Adrenal gland (tissue), 12 donors: Measurements from ENCODE around the gene CDC6. TPM values are rescaled to one million over a fixed set of nuclear protein-coding genes. Genes with fewer than 3 reads are reported as not detected.

Experiments
- DNase-seq, 7 donors: peaks; one replicate each; pipeline ENCODE4 v3.0.0-alpha.2; 2019 to 2020
- H3K27ac ChIP-seq, 5 donors: fragments of 200-600 bp; sonication (generic) in 4 of 5; 1 replicate in 3 of 5; 2 replicates in 2 of 5; pipeline versions ENCODE4 v1.5.1 to v1.8.0; 2016 to 2020; ENCODE audit warnings: mild to moderate bottlenecking in 1 of 5
- H3K27me3 ChIP-seq: fragments of 200-600 bp; 2 replicates; pipeline ENCODE4 v1.8.0; 2021
- H3K36me3 ChIP-seq, 2 donors: fragments of 200-600 bp; replicated peaks in 1 of 2; 1 replicate in 1 of 2; 2 replicates in 1 of 2; pipeline versions ENCODE4 v1.5.1 to v1.8.0; 2018 to 2022
- H3K4me1 ChIP-seq, 2 donors: fragments of 200-600 bp; replicated peaks in 1 of 2; 1 replicate in 1 of 2; 2 replicates in 1 of 2; pipeline versions ENCODE4 v1.5.1 to v1.8.0; 2018 to 2021
- H3K4me3 ChIP-seq, 4 donors: fragments of 200-600 bp; sonication (generic) in 3 of 4; one replicate each; pipeline ENCODE4 v1.5.1; 2016 to 2018
- H3K9me3 ChIP-seq, 3 donors: fragments of 200-600 bp; sonication (generic) in 1 of 3; replicated peaks in 1 of 3; 1 replicate in 2 of 3; 2 replicates in 1 of 3; pipeline versions ENCODE4 v1.5.1 to v1.8.0; 2016 to 2021
- POLR2A ChIP-seq, 2 donors: fragments of 450-650 bp; IDR thresholded peaks; one replicate each; pipeline ENCODE4 v1.6.1; 2017; ENCODE audit warnings: antibody characterized with exemption in 2 of 2, mild to moderate bottlenecking in 2 of 2, moderate library complexity in 1 of 2
- WGBS, 4 donors: extraction: QIAGEN DNeasy Blood & Tissue Kit in 2 of 4; methylation state at CpG; one replicate each; pipeline versions ENCODE4 v1.1.5 to v1.1.7; 2013 to 2017; 5-methylcytosine and 5-hydroxymethylcytosine counted together
- intact Hi-C, 2 donors: fragments of 100-400 bp; cut with DNase I; formaldehyde crosslinking; loops; one replicate each; pipeline versions ENCODE4 v1.14.1 to v1.15.0; 2022 to 2023
- polyA plus RNA-seq, 3 donors: library from polyadenylated mRNA; stranded (reverse); fragments of 200-250 nt in 2 of 3; fragments of 350-450 nt in 1 of 3; fragmentation: Illumina TruSeq in 1 of 3; extraction: RNeasy Lipid Tissue Mini Kit (QIAGEN cat#74804) in 1 of 3; gene quantifications; one replicate each; pipeline ENCODE4 v1.2.3, GENCODE V29; 2013 to 2014
- total RNA-seq, 9 donors: library from RNA; depleted of rRNA in 4 of 9; stranded (reverse); fragments of >200 nt in 4 of 9; fragments of 120-200 nt in 1 of 9; fragmentation: NEBNext Ultra II Directional in 1 of 9; extraction: Animal tissue kit (Norgen Biotek cat#: 25700) in 1 of 9; gene quantifications; one replicate each; pipeline versions ENCODE4 v1.1.0 to v1.2.4, GENCODE V29; 2013 to 2023
- TF ChIP-seq, protein P1 (sequence below), 6 experiments: fragments of 450-650 bp in 4 of 6; fragments of 200-600 bp in 2 of 6; sonication (generic) in 1 of 6; IDR thresholded peaks; 1 replicate in 5 of 6; 2 replicates in 1 of 6; pipeline versions ENCODE4 v1.5.1 to v1.8.0; 2016 to 2021; ENCODE audit warnings: antibody characterized with exemption in 6 of 6, mild to moderate bottlenecking in 2 of 6, moderate library complexity in 1 of 6
- donor health status: healthy with polysubstance abuse.
- donor health status: Bipolar disorder and iron deficiency.
- donor health status: DM: yes; HTN: yes; CAD: no.
- donor health status: DM: no; HTN: no; CAD: no.
- donor health status: DM: no; HTN: no; CAD: no.
- donor health status: DM: yes; HTN: yes; CAD: no.

Gene CDC6
- total and polyA plus RNA-seq, 12 donors, result 0.69 to 31.3 (median 2.5) TPM

- Histone ChIP-seq H3K27me3 (no peaks in the 10 kb centered on the region), H3K36me3 (no peaks in the 10 kb centered on the region), H3K9me3 (no peaks in the 10 kb centered on the region), H3K4me3 (peak overlapping the region in 1 of 4 donors; percentile 37), H3K4me1 (peaks cover 57 to 93% of the 10 kb centered on the region in 2 donors), H3K27ac (peak overlapping the region in 3 of 5 donors; percentile 25 to 90 (median 84))
- TF ChIP-seq, protein P1, sequence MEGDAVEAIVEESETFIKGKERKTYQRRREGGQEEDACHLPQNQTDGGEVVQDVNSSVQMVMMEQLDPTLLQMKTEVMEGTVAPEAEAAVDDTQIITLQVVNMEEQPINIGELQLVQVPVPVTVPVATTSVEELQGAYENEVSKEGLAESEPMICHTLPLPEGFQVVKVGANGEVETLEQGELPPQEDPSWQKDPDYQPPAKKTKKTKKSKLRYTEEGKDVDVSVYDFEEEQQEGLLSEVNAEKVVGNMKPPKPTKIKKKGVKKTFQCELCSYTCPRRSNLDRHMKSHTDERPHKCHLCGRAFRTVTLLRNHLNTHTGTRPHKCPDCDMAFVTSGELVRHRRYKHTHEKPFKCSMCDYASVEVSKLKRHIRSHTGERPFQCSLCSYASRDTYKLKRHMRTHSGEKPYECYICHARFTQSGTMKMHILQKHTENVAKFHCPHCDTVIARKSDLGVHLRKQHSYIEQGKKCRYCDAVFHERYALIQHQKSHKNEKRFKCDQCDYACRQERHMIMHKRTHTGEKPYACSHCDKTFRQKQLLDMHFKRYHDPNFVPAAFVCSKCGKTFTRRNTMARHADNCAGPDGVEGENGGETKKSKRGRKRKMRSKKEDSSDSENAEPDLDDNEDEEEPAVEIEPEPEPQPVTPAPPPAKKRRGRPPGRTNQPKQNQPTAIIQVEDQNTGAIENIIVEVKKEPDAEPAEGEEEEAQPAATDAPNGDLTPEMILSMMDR (IDR thresholded peaks at IDR 0.05), result no peak
- TF ChIP-seq POLR2A (IDR thresholded peaks at IDR 0.05), result peak; percentile 9 to 14
- WGBS, 4 donors, result 28 to 47% (median 38%) methylated on average over 11 to 38 of the region's 38 CpGs
- intact Hi-C loops, result no loop called here
- DNase-seq, result peak in 6 of 7 donors; percentile 49 to 80 (median 64)
Observed at GRCh38 chr17:40316571-40317344, 29.1 kb downstream of the CDC6 start.

DNA sequence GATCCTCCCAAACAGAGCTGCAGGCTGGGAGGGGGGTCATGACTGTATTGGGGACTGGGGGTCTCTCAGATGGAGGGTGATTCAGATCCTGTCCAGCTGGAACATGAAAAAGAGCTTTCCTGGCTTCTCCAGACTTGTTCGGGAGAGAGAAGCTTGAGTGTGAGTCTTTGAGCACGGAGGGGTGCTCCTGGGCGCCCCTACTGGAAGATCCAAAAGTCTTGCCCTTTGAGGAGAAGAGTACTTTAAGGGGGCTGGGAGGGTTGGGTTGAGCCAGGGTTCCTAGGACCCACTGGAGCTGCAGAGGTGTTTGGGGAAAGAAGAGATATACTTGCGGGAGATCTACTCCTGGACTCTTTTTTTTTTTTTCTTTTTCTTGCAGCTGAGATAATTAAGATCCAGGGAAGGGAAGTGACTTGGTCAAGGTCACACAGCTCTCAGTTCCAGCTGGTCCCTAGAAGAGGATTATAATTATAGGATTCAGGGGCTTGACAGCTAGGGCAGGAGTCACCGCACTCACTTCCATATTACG lies 29.7 kb downstream of the CDC6 start:
- Histone ChIP-seq H3K27ac (peak overlapping the region in 4 of 5 donors; percentile 24 to 90 (median 86)), H3K4me1 (peaks cover 57 to 93% of the 10 kb centered on the region in 2 donors), H3K36me3 (no peaks in the 10 kb centered on the region), H3K27me3 (no peaks in the 10 kb centered on the region), H3K9me3 (no peaks in the 10 kb centered on the region), H3K4me3 (peak overlapping the region in 2 of 4 donors; percentile 1 to 87)
- TF ChIP-seq POLR2A (IDR thresholded peaks at IDR 0.05), result no peak
- TF ChIP-seq, protein P1 (IDR thresholded peaks at IDR 0.05), result peak; percentile 24 to 46 (median 28)
- peak in 4 of 7 donors; percentile 58 to 75 (median 62) for DNase-seq
- intact Hi-C loops, result no loop called here
- WGBS, 4 donors, result 4 to 7% (median 6%) methylated on average over 6 of the region's 6 CpGs

DNA sequence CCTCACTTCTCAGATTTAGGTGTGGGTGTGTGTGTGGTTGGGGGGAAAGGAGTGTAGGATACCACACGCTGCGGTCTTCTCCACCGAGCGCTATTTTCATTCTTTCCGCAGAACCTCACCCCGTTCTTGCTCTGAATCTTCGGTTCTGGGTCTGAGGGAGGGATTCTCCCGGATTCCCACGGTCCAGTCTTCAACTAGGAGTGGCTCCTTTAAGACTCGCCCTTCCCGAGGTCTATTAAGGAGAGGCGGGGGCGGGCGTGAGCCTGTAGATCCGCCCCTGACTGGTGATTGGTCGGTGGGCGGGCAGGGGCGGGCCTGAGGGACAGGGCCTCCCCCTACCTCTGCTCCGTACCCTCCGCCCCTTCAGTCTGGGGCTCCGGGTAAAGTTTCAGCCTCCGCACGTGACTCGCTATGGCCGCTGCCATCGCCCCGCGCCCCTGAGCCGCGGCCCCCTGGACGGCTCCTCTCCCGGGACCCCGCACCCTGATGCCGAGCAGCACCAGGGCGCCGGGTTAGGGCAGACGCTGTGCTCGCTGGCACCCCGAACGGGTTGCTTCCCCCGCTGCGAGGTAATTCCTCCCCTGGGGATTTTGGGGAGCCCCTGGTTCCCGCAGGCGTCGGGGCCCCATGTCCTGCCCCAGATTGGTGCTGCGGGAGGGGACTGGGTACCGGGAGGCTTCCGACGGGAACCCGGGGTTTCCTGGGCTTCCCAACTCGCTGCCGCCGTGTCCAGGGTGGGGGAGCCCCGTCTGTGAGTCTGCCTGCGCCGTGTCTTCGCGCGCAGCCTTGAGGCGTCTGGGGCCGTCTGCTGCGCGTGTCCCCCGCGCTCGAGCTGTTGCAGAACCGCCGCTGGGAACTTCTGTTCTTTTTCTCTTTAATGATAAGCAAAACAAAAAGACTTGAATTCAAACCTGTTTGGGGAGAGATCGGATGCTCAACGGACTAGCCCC lies 30.5 kb downstream of the CDC6 start:
- Histone ChIP-seq H3K27ac (peak overlapping the region; percentile 45 to 90 (median 86)), H3K4me3 (peak overlapping the region; percentile 87 to 99 (median 92)), H3K4me1 (peaks cover 65 to 93% of the 10 kb centered on the region in 2 donors), H3K9me3 (no peaks in the 10 kb centered on the region), H3K27me3 (no peaks in the 10 kb centered on the region), H3K36me3 (no peaks in the 10 kb centered on the region)
- TF ChIP-seq, protein P1 (IDR thresholded peaks at IDR 0.05), result no peak
- TF ChIP-seq POLR2A (IDR thresholded peaks at IDR 0.05), result peak; percentile 26 to 82
- intact Hi-C loops, result no loop called here
- 0 to 1% (median 0%) methylated on average over 13 to 70 of the region's 70 CpGs for WGBS, 4 donors
- peak; percentile 95 to 98 (median 96) for DNase-seq
